Stomach (tissue), 4 donors: ENCODE results near the gene RNH1.

Experiments used
- CTCF ChIP-seq, 7 experiments: fragments of 450-650 bp in 4 of 7; fragments of 200-600 bp in 3 of 7; sonication (generic) in 3 of 7; IDR thresholded peaks; one replicate each; pipeline ENCODE4 v1.5.1; 2016 to 2019; ENCODE audit warnings: antibody characterized with exemption in 7 of 7, control low read depth in 2 of 7, mild to moderate bottlenecking in 1 of 7
- EP300 ChIP-seq: sonication (generic); formaldehyde crosslinking; IDR thresholded peaks from one replicate; pipeline ENCODE4 v1.6.1; 2017; ENCODE audit warnings: antibody characterized with exemption
- POLR2A ChIP-seq, 4 donors: fragments of 450-650 bp; IDR thresholded peaks; one replicate each; pipeline ENCODE4 v1.6.1; 2016; ENCODE audit warnings: antibody characterized with exemption in 4 of 4, control low read depth in 2 of 4, mild to moderate bottlenecking in 1 of 4, moderate library complexity in 1 of 4

GRCh38 chr11:504994-505344 is 2.1 kb downstream of the RNH1 start:
- TF ChIP-seq EP300: no peak
- TF ChIP-seq CTCF (IDR thresholded peaks at IDR 0.05): no peak
- no peak for TF ChIP-seq POLR2A (IDR thresholded peaks at IDR 0.05)
